ENCODE data around the gene IGSF23.

GRCh38 chr19:44661904-44662303, 48.5 kb downstream of the IGSF23 start:
- no peak for TF ChIP-seq POLR2A (IDR thresholded peaks at IDR 0.05)
- TF ChIP-seq CTCF (IDR thresholded peaks at IDR 0.05): no peak
